Erythroblast (primary cell): Measurements from ENCODE around the gene GADD45GIP1.

Source experiments
- DNase-seq, 2 experiments: peaks; one replicate each; lab custom pipeline; 2025; lab: John Stamatoyannopoulos, UW
- GATA1 ChIP-seq: IDR thresholded peaks from 2 replicates; pipeline ENCODE4 v1.6.1; 2011; ENCODE audit warnings: low read depth, mild to moderate bottlenecking, control low read depth, low read length, moderate library complexity
- POLR2A ChIP-seq: IDR thresholded peaks from 2 replicates; pipeline ENCODE4 v1.6.1; 2011; ENCODE audit warnings: mild to moderate bottlenecking, low read length

GADD45GIP1 gene

GRCh38 chr19:12995596-12996405 is 38.8 kb upstream of the GADD45GIP1 start:
- peak; percentile 60 to 64 for DNase-seq
- TF ChIP-seq GATA1 (no peak), POLR2A (no peak)

- peak; percentile 80 to 88 for DNase-seq
- TF ChIP-seq POLR2A (no peak), GATA1 (no peak)
These were observed 37.9 kb upstream of the GADD45GIP1 start, which contains the start of gene NFIX for GRCh38 chr19:12994701-12995595. TSS of gene NFIX (plus strand) at chr19:12995475. CDS start at chr19:12995838, 363 bp downstream.

- TF ChIP-seq POLR2A (no peak), GATA1 (no peak)
- no peak for DNase-seq
These were observed 36.5 kb upstream of the GADD45GIP1 start for GRCh38 chr19:12993562-12993961.

GRCh38 chr19:12992729-12993128 is 35.7 kb upstream of the GADD45GIP1 start:
- DNase-seq: no peak
- TF ChIP-seq GATA1 (no peak), POLR2A (no peak)

- DNase-seq: no peak
- TF ChIP-seq GATA1: no peak
- no peak for TF ChIP-seq POLR2A
These were observed 34.3 kb upstream of the GADD45GIP1 start for GRCh38 chr19:12991296-12991695.

GRCh38 chr19:12990853-12991252 is 33.8 kb upstream of the GADD45GIP1 start:
- TF ChIP-seq POLR2A: no peak
- no peak for TF ChIP-seq GATA1
- DNase-seq: no peak

- TF ChIP-seq POLR2A (no peak), GATA1 (no peak)
These were observed 33.4 kb upstream of the GADD45GIP1 start for GRCh38 chr19:12990431-12990830.

GRCh38 chr19:12987781-12988180 is 30.8 kb upstream of the GADD45GIP1 start:
- DNase-seq: no peak
- TF ChIP-seq GATA1 (no peak), POLR2A (no peak)

More at GRCh38 chr19:12990431-12990830, 33.4 kb upstream of the GADD45GIP1 start:
- no peak for DNase-seq

- TF ChIP-seq GATA1: no peak
- TF ChIP-seq POLR2A: no peak
- DNase-seq: no peak
These were observed 30.2 kb upstream of the GADD45GIP1 start for GRCh38 chr19:12987190-12987589.

GRCh38 chr19:12986726-12987125 is 29.7 kb upstream of the GADD45GIP1 start:
- DNase-seq: no peak
- no peak for TF ChIP-seq POLR2A

- DNase-seq: peak; percentile 56 to 71
- TF ChIP-seq GATA1 (no peak), POLR2A (no peak)
These were observed 28.2 kb upstream of the GADD45GIP1 start for GRCh38 chr19:12985049-12985776.

GRCh38 chr19:12984683-12985048 is 27.6 kb upstream of the GADD45GIP1 start:
- DNase-seq: no peak
- TF ChIP-seq POLR2A (no peak), GATA1 (no peak)

- TF ChIP-seq POLR2A (no peak), GATA1 (no peak)
These were observed 27.2 kb upstream of the GADD45GIP1 start for GRCh38 chr19:12984143-12984627.

More at GRCh38 chr19:12984143-12984627, 27.2 kb upstream of the GADD45GIP1 start:
- DNase-seq: peak; percentile 51 to 66
